Measurements from ENCODE around the gene CYP24A1.

GRCh38 chr20:54219751-54220426 is 46.1 kb upstream of the CYP24A1 start:
- TF ChIP-seq CTCF (IDR thresholded peaks at IDR 0.05) (no peak), POLR2A (IDR thresholded peaks at IDR 0.05) (no peak)
